HG03196 (cell line): ENCODE results near the gene HCCS.

Source experiments
- ATAC-seq: cut with Tn5 transposase; IDR thresholded peaks from one replicate; pipeline ENCODE4 v1.9.1; 2021; ENCODE audit not compliant: unreplicated experiment

The HCCS gene

DNA sequence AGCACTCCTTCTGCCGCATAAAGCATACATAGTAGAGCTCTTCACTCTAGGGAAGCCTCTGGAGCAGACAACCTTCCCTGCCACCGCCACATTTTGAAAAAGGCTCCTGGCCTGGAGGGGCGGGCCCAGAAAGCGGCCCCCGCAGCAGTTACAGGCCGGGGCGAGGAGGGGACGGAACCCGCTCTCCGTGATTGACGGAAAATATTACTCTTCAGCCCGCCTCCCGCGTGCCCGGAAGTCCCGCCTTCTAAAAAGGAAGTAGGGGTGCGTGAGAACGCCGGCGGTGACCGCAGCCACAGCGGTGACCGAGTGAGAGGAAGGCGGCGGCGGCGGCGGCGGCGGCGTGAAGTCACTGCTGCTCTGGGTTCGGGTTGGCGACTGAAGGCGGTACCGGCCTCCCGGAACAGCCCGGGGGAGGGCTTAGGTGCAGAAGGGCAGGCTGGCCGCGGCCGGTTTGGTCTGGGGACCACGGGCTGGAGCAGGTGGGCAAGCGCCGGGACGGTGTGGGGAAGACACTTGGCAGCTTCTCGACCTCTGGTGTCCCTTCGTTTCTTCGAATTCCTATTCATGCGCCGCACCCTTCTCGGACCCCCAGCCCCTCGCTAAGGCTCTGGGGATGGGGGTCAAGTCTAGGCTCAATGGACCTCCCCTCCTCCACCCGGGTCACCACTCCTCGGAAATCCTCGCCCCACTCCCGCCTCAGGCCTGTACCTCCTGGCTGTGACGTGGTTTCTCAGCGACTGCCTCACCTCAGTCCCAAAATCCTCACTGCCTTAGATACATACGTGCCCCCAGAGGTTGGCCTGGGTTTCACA is at the start of gene HCCS:
Gene HCCS (plus strand): TSS at position 296 of the 815 bp plus-strand sequence. CDS start 729 bp downstream, outside the sequence.
- peak; percentile 97 for ATAC-seq

DNA sequence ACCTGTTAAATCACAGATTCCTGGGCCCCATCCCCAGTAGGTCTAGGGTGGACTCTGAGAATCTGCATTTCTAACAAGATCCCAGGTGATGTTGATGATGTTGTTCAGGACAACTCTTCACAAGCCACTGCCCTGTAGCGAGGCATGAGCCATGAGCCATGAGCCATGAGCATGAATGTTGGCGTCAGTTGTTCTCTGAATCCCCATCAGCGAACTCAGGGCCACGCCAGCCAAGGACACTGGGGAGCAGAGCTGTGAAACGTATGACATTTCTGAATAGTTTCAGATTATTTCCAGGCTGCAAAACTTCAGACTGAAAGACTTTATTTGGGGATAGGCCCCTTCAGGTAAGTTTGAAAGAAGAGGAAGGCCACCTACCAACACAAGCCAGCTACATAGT is 46.9 kb upstream of the HCCS start:
- ATAC-seq = no peak

GRCh38 chrX:11064851-11065600 is 46.1 kb upstream of the HCCS start:
- no peak for ATAC-seq

DNA sequence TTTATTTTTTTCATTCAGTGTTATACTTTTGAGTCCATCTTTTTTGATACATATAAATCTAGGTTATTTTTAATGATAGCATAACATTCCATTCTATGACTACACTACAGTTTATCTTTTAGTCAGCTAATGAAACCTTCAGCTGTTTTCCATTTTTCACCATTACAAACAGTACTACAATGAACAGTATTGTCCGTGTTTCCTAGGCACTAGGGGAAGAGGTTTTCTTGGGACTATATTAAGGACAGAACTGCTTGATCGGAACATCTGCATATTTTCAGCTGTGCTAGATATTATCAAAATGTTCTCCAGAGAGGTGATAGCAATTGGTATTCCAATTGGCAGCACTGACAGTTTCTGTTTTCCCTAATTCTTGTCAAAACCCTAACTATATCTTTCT is 44.3 kb upstream of the HCCS start:
- no peak for ATAC-seq

- no peak for ATAC-seq
These were observed 37.8 kb upstream of the HCCS start for GRCh38 chrX:11073381-11073780.

DNA sequence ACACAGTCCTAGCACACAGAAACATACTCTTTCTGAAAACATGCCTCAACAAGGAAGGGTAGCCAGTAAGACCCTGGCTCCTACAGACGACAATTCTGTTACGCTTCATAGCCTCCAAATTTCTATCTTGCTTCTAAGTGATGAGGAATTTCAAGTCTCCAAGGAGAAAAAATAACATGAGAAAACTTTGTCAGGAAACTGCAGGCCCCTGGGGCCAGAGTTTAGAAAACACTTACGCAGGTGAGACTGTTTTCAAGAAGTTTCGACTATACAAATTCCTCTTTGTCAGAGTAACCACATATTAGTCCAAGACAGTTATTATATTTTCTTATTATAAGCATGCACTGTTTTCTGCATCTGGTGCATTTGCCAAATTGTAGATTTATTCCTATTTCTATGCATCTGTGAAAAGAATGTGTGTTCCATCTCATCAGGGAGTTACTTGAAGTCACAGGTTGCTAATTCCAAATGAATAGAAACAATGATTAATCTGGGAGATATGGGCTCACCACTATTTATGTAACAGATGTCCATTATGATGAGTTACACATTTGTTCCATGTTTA is 30.3 kb upstream of the HCCS start:
- no peak for ATAC-seq

GRCh38 chrX:11081511-11081910 is 29.6 kb upstream of the HCCS start:
- no peak for ATAC-seq

- ATAC-seq = no peak
These were observed 25.8 kb upstream of the HCCS start for GRCh38 chrX:11085305-11085704.

DNA sequence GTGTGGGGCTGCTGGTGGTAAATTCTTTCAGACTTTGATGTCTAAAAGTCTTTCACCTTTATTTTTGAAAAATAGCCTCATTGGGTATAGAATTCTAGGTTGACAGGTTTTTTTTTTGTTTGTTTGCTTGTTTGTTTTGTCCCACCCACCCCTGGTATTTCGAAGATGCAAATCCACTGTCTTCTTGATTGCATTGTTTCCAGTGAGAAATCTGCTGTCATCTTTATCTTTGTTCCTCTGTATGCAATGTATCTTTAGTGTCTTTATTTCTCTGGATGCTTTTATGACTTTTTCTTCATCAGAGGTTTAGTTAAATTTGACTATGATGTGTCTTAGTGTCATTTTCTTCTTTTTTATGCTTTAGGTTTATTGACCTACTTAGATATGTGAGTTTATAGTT is 21.3 kb upstream of the HCCS start:
- ATAC-seq = no peak

GRCh38 chrX:11097933-11098332 is 13.2 kb upstream of the HCCS start:
- ATAC-seq = no peak

GRCh38 chrX:11099465-11099864 is 11.7 kb upstream of the HCCS start:
- no peak for ATAC-seq

DNA sequence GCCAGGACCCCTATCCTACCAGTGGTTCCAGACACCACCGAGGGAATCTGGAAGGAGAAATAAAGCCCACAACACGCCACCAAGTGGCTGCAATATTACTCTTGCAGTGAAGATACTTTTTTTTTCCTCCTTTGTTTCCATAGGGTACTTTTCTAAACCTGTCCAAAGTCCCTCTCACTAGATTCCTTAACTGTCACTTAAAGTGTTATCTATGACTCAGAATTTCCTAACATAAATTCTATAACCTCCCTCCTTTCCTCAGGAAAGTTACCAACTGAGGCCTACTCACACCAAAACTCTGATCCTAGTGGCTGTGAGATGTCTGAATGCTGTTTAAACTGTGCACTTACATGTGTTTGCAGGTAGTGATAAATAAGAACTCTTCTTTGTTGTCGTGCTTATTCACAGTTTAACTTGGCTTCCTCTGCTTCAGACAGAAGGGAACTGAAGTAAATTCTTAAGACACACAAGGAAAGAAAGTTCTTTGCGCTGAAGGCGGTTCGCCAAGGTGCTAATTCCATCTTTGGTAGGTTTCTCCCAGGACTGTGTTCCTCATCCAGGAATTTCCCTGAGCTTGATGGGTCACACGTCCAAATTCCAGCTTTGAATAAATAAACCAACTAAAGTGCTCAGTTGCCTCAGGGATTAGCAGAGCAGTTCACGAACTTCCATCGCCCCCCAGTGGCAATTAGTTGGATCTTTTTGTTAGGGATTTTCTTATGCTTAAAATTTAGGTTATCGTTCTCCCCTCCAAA is 10.7 kb upstream of the HCCS start:
- ATAC-seq = no peak

- ATAC-seq = no peak
These were observed 8.1 kb upstream of the HCCS start for GRCh38 chrX:11103006-11103405.

DNA sequence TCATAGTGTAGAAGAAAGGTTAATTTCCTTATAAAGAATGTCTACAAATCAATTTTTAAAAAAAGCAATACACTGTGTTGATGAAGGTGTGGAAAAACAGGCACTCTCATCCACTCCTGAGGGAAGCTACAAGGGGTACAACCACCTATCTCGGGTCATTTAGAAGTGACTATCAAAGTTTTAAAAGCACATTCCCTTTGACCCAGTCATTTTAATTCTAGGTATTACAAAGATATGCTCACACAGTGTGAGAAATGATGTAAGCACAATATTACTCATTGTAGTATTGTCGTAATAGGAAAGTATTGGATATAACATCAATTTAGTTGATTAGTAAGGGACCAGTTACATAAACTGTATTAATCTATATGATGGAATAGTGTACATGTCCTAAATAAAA is 7.4 kb upstream of the HCCS start:
- ATAC-seq = no peak

GRCh38 chrX:11105080-11105479 is 6.1 kb upstream of the HCCS start:
- no peak for ATAC-seq

- no peak for ATAC-seq
These were observed 2.7 kb upstream of the HCCS start for GRCh38 chrX:11108253-11108941.

DNA sequence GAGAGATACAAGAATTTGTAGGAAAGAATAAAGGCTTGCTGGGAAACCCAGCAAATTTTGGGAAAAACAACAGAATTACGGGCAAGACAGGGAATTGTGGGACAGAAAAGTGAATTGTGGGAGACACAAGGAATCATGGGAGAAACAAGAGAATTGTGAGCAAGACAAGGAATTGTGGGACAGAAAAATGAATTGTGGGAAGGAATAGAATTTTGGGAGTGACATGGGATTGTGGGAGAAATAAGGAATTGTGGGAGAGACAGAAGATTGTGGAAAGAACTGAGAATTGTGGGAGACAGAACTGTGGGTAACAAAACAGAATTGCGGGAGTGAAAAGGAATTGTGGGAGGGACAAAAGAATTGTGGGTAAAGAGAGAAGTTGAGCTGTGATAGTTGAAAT is 1.2 kb upstream of the HCCS start:
- no peak for ATAC-seq

DNA sequence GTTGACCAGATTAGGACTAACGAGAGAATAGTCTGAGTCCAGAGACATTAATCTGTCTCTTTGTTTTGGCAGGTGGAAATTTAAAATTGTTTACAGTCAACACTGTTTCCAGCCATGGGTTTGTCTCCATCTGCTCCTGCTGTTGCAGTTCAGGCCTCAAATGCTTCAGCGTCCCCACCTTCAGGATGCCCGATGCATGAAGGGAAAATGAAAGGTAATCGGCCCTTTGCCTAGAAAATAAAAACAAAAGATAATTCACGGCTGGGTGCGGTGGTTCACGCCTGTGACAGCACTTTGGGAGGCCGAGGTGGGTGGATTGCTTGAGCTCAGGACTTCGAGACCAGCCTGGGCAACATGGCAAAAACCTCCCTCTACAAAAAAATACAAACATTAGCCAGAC is 815 bp downstream of the HCCS start:
- no peak for ATAC-seq

DNA sequence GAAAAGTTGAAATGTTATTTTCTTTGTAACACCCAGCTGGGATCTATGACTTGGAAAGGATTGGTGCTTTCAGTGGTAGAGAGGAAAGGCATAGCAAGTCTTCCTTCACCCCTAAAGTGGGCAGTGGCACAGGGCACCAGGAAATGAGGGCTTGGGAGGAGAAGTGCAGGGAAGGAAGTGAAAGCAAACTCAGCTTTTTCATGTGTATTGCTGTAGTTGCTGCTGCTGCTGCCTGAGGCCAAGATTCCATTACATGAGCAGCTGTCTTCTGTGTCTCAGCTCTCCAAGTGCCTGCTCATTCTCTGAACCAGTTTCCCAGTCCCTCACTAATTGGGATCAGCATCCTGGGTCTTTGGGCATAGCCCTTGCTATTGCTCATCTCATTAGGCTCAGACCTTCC is 2.6 kb downstream of the HCCS start:
- no peak for ATAC-seq

GRCh38 chrX:11117745-11118144 is 6.6 kb downstream of the HCCS start:
- no peak for ATAC-seq
